NCI-H146 treated with DMSO at 0.1 percent for 48 hours (cell line): ENCODE data around the gene CCDC117.

Source experiments
- DNase-seq: peaks from one replicate; lab custom pipeline; 2025; ENCODE audit not compliant: unreplicated experiment; lab: John Stamatoyannopoulos, UW

Gene CCDC117

DNA sequence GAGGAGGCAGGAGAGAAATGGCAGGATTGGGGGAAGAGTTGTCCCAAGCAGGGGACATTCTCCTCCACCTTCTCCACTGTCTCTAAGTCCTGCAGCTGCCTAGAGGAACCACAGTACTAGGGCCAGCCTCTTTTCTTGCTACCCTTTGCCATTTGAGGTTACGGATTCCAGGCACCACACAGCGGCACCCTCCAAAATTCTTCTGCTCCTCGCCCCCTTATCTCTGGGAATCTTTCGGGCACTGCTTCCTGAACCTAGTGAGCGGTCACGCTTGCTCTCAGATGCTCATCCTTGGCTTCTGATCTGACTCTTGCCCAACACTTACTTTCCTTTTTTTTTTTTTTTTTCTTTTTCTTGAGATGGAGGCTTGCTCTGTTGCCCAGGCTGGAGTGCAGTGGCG, 54.4 kb downstream of the CCDC117 start:
- no peak for DNase-seq

- DNase-seq: peak; percentile 15
Measured at GRCh38 chr22:28829358-28830181, 57.1 kb downstream of the CCDC117 start.

GRCh38 chr22:28830441-28830840, 57.9 kb downstream of the CCDC117 start:
- no peak for DNase-seq

DNA sequence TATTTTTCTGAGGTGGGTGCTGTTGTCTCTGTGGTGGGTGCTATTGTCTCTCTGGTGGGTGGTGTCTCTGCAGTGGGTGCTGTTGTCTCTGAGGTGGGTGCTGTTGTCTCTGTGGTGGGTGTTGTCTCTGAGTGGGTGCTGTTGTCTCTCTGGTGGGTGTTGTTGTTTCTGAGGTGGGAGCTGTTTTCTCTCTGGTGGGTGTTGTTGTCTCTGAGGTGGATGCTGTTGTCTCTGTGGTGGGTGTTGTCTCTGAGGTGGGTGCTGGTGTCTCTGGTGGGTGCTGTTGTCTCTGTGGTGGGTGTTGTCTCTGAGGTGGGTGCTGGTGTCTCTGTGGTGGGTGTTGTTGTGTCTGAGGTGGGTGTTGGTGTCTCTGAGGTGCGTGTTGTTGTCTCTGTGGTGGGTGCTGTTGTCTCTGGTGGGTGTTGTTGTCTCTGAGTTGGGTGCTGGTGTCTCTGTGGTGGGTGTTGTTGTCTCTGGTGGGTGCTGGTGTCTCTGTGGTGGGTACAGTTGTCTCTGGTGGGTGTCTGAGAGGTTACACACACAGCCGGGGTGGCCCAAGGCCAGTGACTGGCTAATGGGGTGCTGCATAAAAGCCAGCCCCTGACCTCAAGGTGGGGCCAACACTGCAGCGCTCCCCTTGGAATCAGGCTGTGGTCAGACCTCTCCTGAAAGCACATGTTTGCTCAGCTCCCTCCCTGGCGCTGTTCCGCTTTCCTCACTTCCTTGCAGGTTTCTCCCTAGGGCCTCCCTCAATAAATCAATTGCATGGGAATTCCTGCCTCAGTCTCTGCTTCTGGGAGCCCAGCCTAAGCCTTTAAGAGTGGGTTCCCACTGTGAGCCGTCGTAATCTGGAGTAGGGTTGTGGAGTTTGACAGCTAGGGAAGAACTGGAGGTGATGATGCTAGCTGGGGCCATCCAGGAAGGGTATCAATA, 58.9 kb downstream of the CCDC117 start:
- DNase-seq: no peak

DNA sequence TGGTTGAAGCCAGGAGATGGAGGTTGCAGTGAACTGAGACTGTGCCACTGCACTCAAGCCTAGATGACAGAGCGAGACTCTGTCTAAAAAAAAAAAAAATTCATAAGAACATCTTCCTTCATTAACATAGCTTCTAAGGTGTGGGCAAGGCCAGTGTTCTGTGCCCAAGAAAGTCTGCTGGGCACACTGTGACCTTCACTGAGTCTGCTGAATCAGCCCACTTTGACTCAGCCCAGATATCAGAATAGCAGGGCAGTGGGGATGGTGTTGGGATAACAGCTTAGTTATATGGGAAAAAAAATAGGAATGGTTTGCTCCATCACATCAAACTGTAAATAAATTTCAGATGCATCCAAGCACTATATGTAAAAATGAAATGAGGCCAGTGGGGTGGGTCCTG, 60.2 kb downstream of the CCDC117 start:
- no peak for DNase-seq

GRCh38 chr22:28833276-28833923, 60.9 kb downstream of the CCDC117 start:
- no peak for DNase-seq

DNA sequence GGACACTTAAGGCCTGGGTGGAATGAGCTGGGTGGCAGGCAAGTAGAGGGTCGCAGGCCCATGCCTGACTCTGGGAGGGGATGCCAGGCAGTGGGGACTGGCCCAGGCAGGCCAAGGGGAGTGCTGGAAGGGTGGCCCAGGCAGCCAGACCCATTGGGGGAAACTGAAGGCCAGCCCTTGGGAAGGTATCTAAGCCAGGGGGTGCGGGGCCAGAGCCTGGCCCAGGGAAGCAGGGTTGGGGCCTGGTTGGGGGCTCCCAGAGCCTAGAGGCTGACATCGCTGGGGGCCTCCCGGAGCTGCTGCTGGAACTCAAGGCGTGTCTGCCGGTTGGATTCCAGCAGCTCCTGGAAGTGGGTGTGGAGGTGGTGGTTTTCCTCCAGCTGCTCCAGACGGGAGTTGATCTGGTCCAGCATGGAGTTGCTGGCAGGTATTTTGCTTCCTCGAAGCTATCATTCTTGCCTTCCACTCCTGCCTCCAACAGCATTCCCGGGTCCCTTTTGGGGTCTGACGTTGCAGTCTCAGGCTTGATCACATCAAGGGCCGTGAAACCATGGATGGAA, 63.2 kb downstream of the CCDC117 start:
- DNase-seq: no peak

GRCh38 chr22:28837640-28838039, 65.1 kb downstream of the CCDC117 start:
- no peak for DNase-seq
